Urinary bladder (tissue), 4 donors: ENCODE results near the gene ETFB. TPM values are rescaled to one million over a fixed set of nuclear protein-coding genes. Genes with fewer than 3 reads are reported as not detected.

Experiments used
- DNase-seq: peaks from one replicate; pipeline ENCODE4 v3.0.0-alpha.2; 2015; ENCODE audit errors: extremely low spot score
- H3K27ac ChIP-seq: one replicate; pipeline ENCODE4 v1.5.1; 2013; ENCODE audit warnings: low read depth, mild to moderate bottlenecking, moderate library complexity
- H3K36me3 ChIP-seq: one replicate; pipeline ENCODE4 v1.6.1; 2013; ENCODE audit warnings: mild to moderate bottlenecking, moderate library complexity; ENCODE audit not compliant: insufficient read depth
- H3K4me1 ChIP-seq: one replicate; pipeline ENCODE4 v1.6.1; 2013; ENCODE audit warnings: mild to moderate bottlenecking, moderate library complexity; ENCODE audit not compliant: insufficient read depth
- H3K4me3 ChIP-seq: one replicate; pipeline ENCODE4 v1.5.1; 2013; ENCODE audit warnings: low read depth, low read length
- WGBS: extraction: QIAGEN DNeasy Blood & Tissue Kit; methylation state at CpG from one replicate; pipeline ENCODE4 v1.1.7; 2013; 5-methylcytosine and 5-hydroxymethylcytosine counted together
- polyA plus RNA-seq: library from polyadenylated mRNA; stranded (reverse); fragments of 200-250 nt; gene quantifications from one replicate; pipeline ENCODE4 v1.2.3, GENCODE V29; 2013
- total RNA-seq: library from RNA; depleted of rRNA; stranded (reverse); fragments of >200 nt; gene quantifications from one replicate; pipeline ENCODE4 v1.2.3, GENCODE V29; 2014
- donor health status: healthy with polysubstance abuse.
- donor health status: healthy.

The ETFB gene
- total and polyA plus RNA-seq, 2 donors, result 25.1 to 121 TPM

GRCh38 chr19:51351266-51351990 lies 14.8 kb downstream of the ETFB start:
- no peak overlapping the region for H3K27ac ChIP-seq
- WGBS, result 91% methylated on average over 11 of the region's 11 CpGs
- H3K4me1 ChIP-seq, result no peaks in the 10 kb centered on the region
- H3K36me3 ChIP-seq, result peaks cover under 1% of the 10 kb centered on the region
- no peak for DNase-seq
- no peak overlapping the region for H3K4me3 ChIP-seq

GRCh38 chr19:51347209-51347928 lies 18.8 kb downstream of the ETFB start:
- 77% methylated on average over 10 of the region's 10 CpGs for WGBS
- H3K36me3 ChIP-seq, result peaks cover 3% of the 10 kb centered on the region
- no peak overlapping the region for H3K27ac ChIP-seq
- no peak overlapping the region for H3K4me3 ChIP-seq
- no peak for DNase-seq
- H3K4me1 ChIP-seq, result no peaks in the 10 kb centered on the region

GRCh38 chr19:51346742-51347141 lies 19.4 kb downstream of the ETFB start:
- 89% methylated on average over 17 of the region's 17 CpGs for WGBS
- H3K27ac ChIP-seq, result no peak overlapping the region
- DNase-seq, result no peak
- peaks cover 3% of the 10 kb centered on the region for H3K36me3 ChIP-seq
- H3K4me3 ChIP-seq, result no peak overlapping the region
- no peaks in the 10 kb centered on the region for H3K4me1 ChIP-seq

GRCh38 chr19:51345076-51345620 lies 21.0 kb downstream of the ETFB start:
- DNase-seq, result no peak
- Histone ChIP-seq H3K36me3 (peaks cover 3% of the 10 kb centered on the region), H3K27ac (no peak overlapping the region), H3K4me1 (no peaks in the 10 kb centered on the region), H3K4me3 (no peak overlapping the region)
- 98% methylated on average over 9 of the region's 9 CpGs for WGBS

GRCh38 chr19:51342631-51343569 lies 23.3 kb downstream of the ETFB start:
- no peak for DNase-seq
- 48% methylated on average over 9 of the region's 9 CpGs for WGBS
- Histone ChIP-seq H3K36me3 (peaks cover 3% of the 10 kb centered on the region), H3K4me1 (no peaks in the 10 kb centered on the region), H3K4me3 (no peak overlapping the region), H3K27ac (no peak overlapping the region)

GRCh38 chr19:51341976-51342580 lies 24.1 kb downstream of the ETFB start, which contains the start of gene VSIG10L:
TSS of gene VSIG10L (minus strand) at chr19:51342139. CDS start at chr19:51342124, 15 bp downstream.
- 40% methylated on average over 3 of the region's 3 CpGs for WGBS
- Histone ChIP-seq H3K4me1 (no peaks in the 10 kb centered on the region), H3K4me3 (no peak within 1 kb of the TSS), H3K36me3 (peaks cover 3% of the 10 kb centered on the region), H3K27ac (no peak within 1 kb of the TSS)
- no peak for DNase-seq

- H3K27ac ChIP-seq, result no peak overlapping the region
These were observed 25.1 kb downstream of the ETFB start for GRCh38 chr19:51341066-51341465.

GRCh38 chr19:51339687-51340656 lies 26.2 kb downstream of the ETFB start:
- DNase-seq, result peak; percentile 89
- WGBS, result under 1% methylated on average over 107 of the region's 107 CpGs
- no peaks in the 10 kb centered on the region for H3K36me3 ChIP-seq
- peak overlapping the region; percentile 7 for H3K27ac ChIP-seq
- no peaks in the 10 kb centered on the region for H3K4me1 ChIP-seq
- H3K4me3 ChIP-seq, result peak overlapping the region; percentile 53

More at GRCh38 chr19:51341066-51341465, 25.1 kb downstream of the ETFB start:
- Histone ChIP-seq H3K4me3 (no peak overlapping the region), H3K4me1 (no peaks in the 10 kb centered on the region), H3K36me3 (no peaks in the 10 kb centered on the region)
- whole genome bisulfite sequencing, result 92% methylated on average over 18 of the region's 18 CpGs
- no peak for DNase-seq

- peak; percentile 32 for DNase-seq
- no peaks in the 10 kb centered on the region for H3K36me3 ChIP-seq
- no peak overlapping the region for H3K27ac ChIP-seq
- H3K4me1 ChIP-seq, result no peaks in the 10 kb centered on the region
- peak overlapping the region; percentile 53 for H3K4me3 ChIP-seq
- 1% methylated on average over 10 of the region's 10 CpGs for WGBS
These were observed 26.9 kb downstream of the ETFB start for GRCh38 chr19:51339313-51339686.

GRCh38 chr19:51338563-51339312 lies 27.4 kb downstream of the ETFB start:
- Histone ChIP-seq H3K27ac (no peak overlapping the region), H3K4me3 (peak overlapping the region; percentile 53), H3K36me3 (no peaks in the 10 kb centered on the region), H3K4me1 (no peaks in the 10 kb centered on the region)
- WGBS, result 5% methylated on average over 43 of the region's 43 CpGs
- DNase-seq, result peak; percentile 73

- 83% methylated on average over 19 of the region's 19 CpGs for WGBS
- H3K36me3 ChIP-seq, result no peaks in the 10 kb centered on the region
- no peaks in the 10 kb centered on the region for H3K4me1 ChIP-seq
- no peak for DNase-seq
- H3K27ac ChIP-seq, result no peak overlapping the region
- no peak overlapping the region for H3K4me3 ChIP-seq
These were observed 28.2 kb downstream of the ETFB start for GRCh38 chr19:51337861-51338562.
